Spleen (tissue), 11 donors: ENCODE measurements around the gene KTN1. TPM values are rescaled to one million over a fixed set of nuclear protein-coding genes. Genes with fewer than 3 reads are reported as not detected.

Experiments used
- DNase-seq: peaks from one replicate; pipeline ENCODE4 v3.0.0-alpha.2; 2020
- H3K27ac ChIP-seq, 8 donors: fragments of 200-600 bp; sonication (generic) in 7 of 8; 1 replicate in 4 of 8; 2 replicates in 4 of 8; pipeline versions ENCODE4 v1.5.0 to v1.8.0; 2016 to 2021; ENCODE audit warnings: inconsistent platforms in 4 of 8, mild to moderate bottlenecking in 4 of 8, moderate library complexity in 1 of 8
- H3K27me3 ChIP-seq, 7 donors: fragments of 200-600 bp; sonication (generic) in 6 of 7; replicated peaks in 1 of 7; 1 replicate in 4 of 7; 2 replicates in 3 of 7; pipeline versions ENCODE4 v1.5.0 to v1.8.0; 2016 to 2021; ENCODE audit warnings: inconsistent platforms in 3 of 7, mild to moderate bottlenecking in 1 of 7
- H3K36me3 ChIP-seq, 6 donors: fragments of 200-600 bp; sonication (generic) in 5 of 6; 1 replicate in 4 of 6; 2 replicates in 2 of 6; pipeline versions ENCODE4 v1.5.0 to v1.8.0; 2016 to 2021; ENCODE audit warnings: inconsistent platforms in 2 of 6
- H3K4me1 ChIP-seq, 6 donors: fragments of 200-600 bp; sonication (generic) in 5 of 6; 1 replicate in 3 of 6; 2 replicates in 3 of 6; pipeline versions ENCODE4 v1.5.0 to v1.8.0; 2016 to 2021; ENCODE audit warnings: inconsistent platforms in 3 of 6
- H3K4me3 ChIP-seq, 8 donors: fragments of 200-600 bp; sonication (generic) in 7 of 8; 1 replicate in 4 of 8; 2 replicates in 4 of 8; pipeline versions ENCODE4 v1.5.0 to v1.8.0; 2016 to 2021; ENCODE audit warnings: inconsistent platforms in 4 of 8, mild to moderate bottlenecking in 4 of 8, moderate library complexity in 2 of 8
- H3K9me3 ChIP-seq, 8 donors: fragments of 200-600 bp; sonication (generic) in 7 of 8; 1 replicate in 4 of 8; 2 replicates in 4 of 8; pipeline versions ENCODE4 v1.5.0 to v1.8.0; 2016 to 2021; ENCODE audit warnings: inconsistent platforms in 4 of 8
- CTCF ChIP-seq, 11 experiments: fragments of 200-600 bp in 7 of 11; fragments of 450-650 bp in 4 of 11; sonication (generic) in 4 of 11; IDR thresholded peaks in 8 of 11; conservative IDR thresholded peaks in 3 of 11; 1 replicate in 7 of 11; 2 replicates in 4 of 11; pipeline versions ENCODE4 v1.4.0 to v1.8.0; 2016 to 2021; ENCODE audit warnings: antibody characterized with exemption in 11 of 11, inconsistent platforms in 4 of 11, mild to moderate bottlenecking in 1 of 11
- POLR2A ChIP-seq, 3 donors: fragments of 450-650 bp; IDR thresholded peaks; one replicate each; pipeline ENCODE4 v1.5.1; 2017; ENCODE audit warnings: antibody characterized with exemption in 3 of 3, mild to moderate bottlenecking in 1 of 3
- POLR2AphosphoS5 ChIP-seq, 3 donors: sonication (generic); formaldehyde crosslinking; IDR thresholded peaks; one replicate each; pipeline ENCODE4 v1.5.1; 2017; ENCODE audit warnings: antibody characterized with exemption in 3 of 3
- WGBS, 5 donors: extraction: QIAGEN DNeasy Blood & Tissue Kit in 3 of 5; methylation state at CpG; one replicate each; pipeline versions ENCODE4 v1.1.5 to v1.1.7; 2013 to 2018; 5-methylcytosine and 5-hydroxymethylcytosine counted together
- intact Hi-C: fragments of 100-400 bp; cut with DNase I; formaldehyde crosslinking; loops from one replicate; pipeline ENCODE4 v1.15.0; 2023; ENCODE audit warnings: low total_unique reads
- polyA plus RNA-seq, 3 donors: library from polyadenylated mRNA; stranded (reverse); fragments of 200-250 nt; gene quantifications; one replicate each; pipeline ENCODE4 v1.2.1, GENCODE V29; 2013
- small RNA-seq, 4 donors: library from RNA; depleted of rRNA; stranded (forward); fragments of <200 nt; gene quantifications; one replicate each; pipeline ENCODE3, GENCODE V24; 2016
- total RNA-seq, 7 donors: library from RNA; depleted of rRNA in 3 of 7; stranded (reverse); fragments of >200 nt in 3 of 7; fragmentation: NEBNext Ultra II Directional in 4 of 7; extraction: Animal tissue kit (Norgen Biotek cat#: 25700) in 4 of 7; gene quantifications; one replicate each; pipeline versions ENCODE4 v1.1.0 to v1.2.1, GENCODE V29; 2016 to 2021
- donor health status: healthy with polysubstance abuse.
- donor health status: DM: no; HTN: no; CAD: no; lungs with moderate emphysema.
- donor health status: DM: no; HTN: no; CAD: no.
- donor health status: Bipolar disorder and iron deficiency.
- donor health status: healthy.
- donor health status: DM: no; HTN: no; CAD: no.
- donor health status: DM: yes; HTN: yes; CAD: no.

KTN1 gene
- total and polyA plus RNA-seq, 10 donors = 53.1 to 139 (median 114) TPM

DNA sequence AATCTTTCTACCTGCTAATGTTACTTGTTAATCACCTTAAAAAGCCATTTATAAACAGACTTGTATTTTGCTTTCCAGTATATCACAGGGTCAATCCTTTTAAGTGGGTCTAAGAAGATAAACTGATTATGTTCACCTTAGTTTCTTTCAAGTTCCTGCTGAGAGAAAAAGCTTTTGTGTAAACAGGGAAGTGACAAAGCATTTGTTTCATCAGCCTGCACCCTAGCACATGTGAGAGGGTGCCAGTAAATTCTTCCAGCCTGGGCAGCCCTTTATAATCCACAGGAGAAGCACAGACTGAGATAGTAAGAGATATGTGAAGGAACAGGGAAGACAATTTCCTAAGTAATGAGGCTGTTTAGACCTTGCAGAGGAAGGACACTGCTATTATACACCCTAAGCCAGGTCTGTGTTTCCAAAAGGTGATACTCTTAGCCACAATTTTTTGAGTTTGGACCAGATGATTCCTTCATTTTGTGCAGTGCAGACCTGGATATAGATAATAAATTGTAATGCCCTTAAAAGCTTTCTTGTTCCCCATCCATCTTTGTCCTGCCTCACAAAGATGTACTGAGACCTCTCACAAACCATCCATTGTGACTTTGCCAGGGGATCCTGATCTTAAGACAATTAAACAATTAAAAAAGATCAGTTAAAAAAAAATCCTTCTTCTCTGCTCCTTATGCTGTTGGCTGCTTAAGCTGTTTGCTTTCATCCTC is 150.7 kb downstream of the KTN1 start:
- Histone ChIP-seq H3K4me1 (no peaks in the 10 kb centered on the region), H3K36me3 (no peaks in the 10 kb centered on the region), H3K9me3 (peaks cover 0 to 5% (median under 1%) of the 10 kb centered on the region in 8 donors), H3K27ac (no peak overlapping the region), H3K27me3 (no peaks in the 10 kb centered on the region), H3K4me3 (no peak overlapping the region)
- intact Hi-C loops = loop anchor here (10.0 kb wide), 1 partner anchor 614 kb away; no protein-coding TSS in a partner anchor
- TF ChIP-seq POLR2AphosphoS5 (IDR thresholded peaks at IDR 0.05) = no peak
- no peak for DNase-seq

- H3K9me3 ChIP-seq = peaks cover 0 to 12% (median 6%) of the 10 kb centered on the region in 8 donors
- H3K36me3 ChIP-seq = no peaks in the 10 kb centered on the region
- TF ChIP-seq POLR2A (IDR thresholded peaks at IDR 0.05) = no peak
- H3K27ac ChIP-seq = no peak overlapping the region
- 80 to 90% (median 86%) methylated on average over 4 of the region's 4 CpGs for WGBS, 5 donors
- H3K27me3 ChIP-seq = no peaks in the 10 kb centered on the region
- no peak overlapping the region for H3K4me3 ChIP-seq
- H3K4me1 ChIP-seq = no peaks in the 10 kb centered on the region
- DNase-seq = no peak
- intact Hi-C loops = loop anchor here (10.0 kb wide), 1 partner anchor 613 kb away; no protein-coding TSS in a partner anchor
These were observed 151.4 kb downstream of the KTN1 start for GRCh38 chr14:55731311-55731872.

DNA sequence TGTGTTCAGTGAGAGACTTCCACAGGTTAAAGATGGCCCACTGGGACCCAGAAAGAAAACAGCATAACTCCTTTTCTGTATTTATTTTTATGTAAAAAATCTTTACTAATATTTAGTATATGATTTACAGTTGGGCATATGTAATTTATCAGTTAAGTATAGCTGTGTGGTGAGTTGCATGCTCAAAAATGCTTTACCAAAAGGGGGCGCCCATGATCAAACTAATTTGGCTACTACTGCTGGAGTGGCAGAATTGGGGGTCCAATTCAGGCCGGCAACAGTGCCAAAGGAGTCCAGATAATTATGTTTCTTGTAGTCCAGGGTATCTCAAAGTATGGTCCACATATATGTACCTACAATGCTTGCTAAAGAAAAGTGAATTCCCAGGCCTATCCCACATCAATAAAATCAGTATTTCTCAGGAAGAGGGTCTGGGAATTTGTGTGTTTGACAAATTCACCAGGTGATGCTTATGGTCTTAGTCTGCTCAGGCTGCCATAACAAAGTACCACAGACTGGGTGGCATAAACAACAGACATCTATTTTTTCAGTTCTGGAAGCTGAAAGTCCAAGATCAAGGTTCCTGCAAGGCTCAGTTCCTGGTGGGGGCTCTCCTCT is 152.0 kb downstream of the KTN1 start:
- intact Hi-C loops = loop anchor here (10.0 kb wide), 1 partner anchor 613 kb away; no protein-coding TSS in a partner anchor
- no peak overlapping the region for H3K4me3 ChIP-seq
- TF ChIP-seq CTCF (IDR thresholded peaks at IDR 0.05 in 8 of 11, conservative IDR thresholded peaks at IDR 0.05 in 3 of 11) (peak in 10 of 11 experiments; percentile 24 to 66 (median 53)), POLR2AphosphoS5 (IDR thresholded peaks at IDR 0.05) (no peak)
- H3K4me1 ChIP-seq = no peaks in the 10 kb centered on the region
- no peak overlapping the region for H3K27ac ChIP-seq
- no peak for DNase-seq
- no peaks in the 10 kb centered on the region for H3K27me3 ChIP-seq
- H3K36me3 ChIP-seq = no peaks in the 10 kb centered on the region
- peaks cover 0 to 14% (median 7%) of the 10 kb centered on the region in 8 donors for H3K9me3 ChIP-seq
- 23 to 30% (median 25%) methylated on average over 2 of the region's 2 CpGs for WGBS, 5 donors

GRCh38 chr14:55733599-55733998 is 153.6 kb downstream of the KTN1 start:
- H3K36me3 ChIP-seq = no peaks in the 10 kb centered on the region
- H3K4me1 ChIP-seq = no peaks in the 10 kb centered on the region
- TF ChIP-seq CTCF (IDR thresholded peaks at IDR 0.05 in 8 of 11, conservative IDR thresholded peaks at IDR 0.05 in 3 of 11) = no peak
- no peak for TF ChIP-seq POLR2A (IDR thresholded peaks at IDR 0.05)
- TF ChIP-seq POLR2AphosphoS5 (IDR thresholded peaks at IDR 0.05) = no peak
- WGBS, 5 donors = 59 to 77% (median 76%) methylated on average over 3 of the region's 3 CpGs
- DNase-seq = no peak
- no peak overlapping the region for H3K4me3 ChIP-seq
- no peak overlapping the region for H3K27ac ChIP-seq
- H3K9me3 ChIP-seq = peaks cover 0 to 14% (median 7%) of the 10 kb centered on the region in 8 donors
- no peaks in the 10 kb centered on the region for H3K27me3 ChIP-seq
- intact Hi-C loops = loop anchor here (10.0 kb wide), 1 partner anchor 611 kb away; no protein-coding TSS in a partner anchor

Small RNAs within 50 kb of the gene (small RNA-seq; reads per million reads assigned to genes)
- gene RF00019 = 0 reads per million in 4 donors

Other genes with a start within 250 kb of the KTN1 start
- 10 to 100 TPM; 10.7 to 14.8 (median 13.2) TPM for gene ATG14, start 168.4 kb upstream of the KTN1 start, total RNA-seq
- gene ATG14, start 168.4 kb upstream of the KTN1 start, polyA plus RNA-seq = 1 to 10 TPM; 5.4 to 10.0 (median 7.2) TPM
- not detected for gene TBPL2, start 139.6 kb upstream of the KTN1 start, total RNA-seq
- gene TBPL2, start 139.6 kb upstream of the KTN1 start, polyA plus RNA-seq = not detected